NCI-H526 (cell line): ENCODE measurements around the gene LHFPL4.

Experiments used
- DNase-seq, 2 experiments: peaks; one replicate each; lab custom pipeline; 2025; lab: John Stamatoyannopoulos, UW

LHFPL4 gene

GRCh38 chr3:9473496-9474065, 80.0 kb downstream of the LHFPL4 start:
- DNase-seq, result no peak

- no peak for DNase-seq
Measured at GRCh38 chr3:9469986-9470385, 83.6 kb downstream of the LHFPL4 start.

GRCh38 chr3:9468460-9468859, 85.2 kb downstream of the LHFPL4 start:
- no peak for DNase-seq

GRCh38 chr3:9467451-9467850, 86.2 kb downstream of the LHFPL4 start:
- DNase-seq, result no peak

GRCh38 chr3:9455596-9456131, 98.0 kb downstream of the LHFPL4 start:
- no peak for DNase-seq

GRCh38 chr3:9452417-9452816, 101.2 kb downstream of the LHFPL4 start:
- no peak for DNase-seq

GRCh38 chr3:9450991-9451390, 102.6 kb downstream of the LHFPL4 start:
- no peak for DNase-seq

GRCh38 chr3:9450126-9450525, 103.5 kb downstream of the LHFPL4 start:
- no peak for DNase-seq

- DNase-seq, result no peak
Measured at GRCh38 chr3:9448643-9449042, 105.0 kb downstream of the LHFPL4 start.
